GM12878 (cell line): Measurements from ENCODE around the gene ESYT3. TPM values are rescaled to one million over a fixed set of nuclear protein-coding genes. Genes with fewer than 3 reads are reported as not detected.

Experiments
- BRCA1 ChIP-seq: IDR thresholded peaks from 2 replicates; pipeline ENCODE4 v1.6.1; 2011; ENCODE audit warnings: low read depth, low read length, improper control_type of control experiment
- CBFB ChIP-seq: IDR thresholded peaks from 2 replicates; pipeline ENCODE4 v1.6.1; 2016; ENCODE audit warnings: antibody characterized with exemption, low read depth
- CBX5 ChIP-seq: sonication (generic); IDR thresholded peaks from 2 replicates; pipeline ENCODE4 v1.6.1; 2016; ENCODE audit warnings: low read depth, moderate library complexity, mild to moderate bottlenecking, inconsistent platforms
- CEBPZ ChIP-seq: fragments of 150-350 bp; IDR thresholded peaks from 2 replicates; pipeline ENCODE4 v1.6.1; 2016; ENCODE audit warnings: low read depth, low read length
- CREB1 ChIP-seq: IDR thresholded peaks from 2 replicates; pipeline ENCODE4 v1.6.1; 2012; ENCODE audit warnings: low read depth, mild to moderate bottlenecking, inconsistent platforms
- DPF2 ChIP-seq: fragments of 450-650 bp; IDR thresholded peaks from 2 replicates; pipeline ENCODE4 v1.6.1; 2017; ENCODE audit warnings: mild to moderate bottlenecking
- EP300 ChIP-seq, 2 experiments: fragments of 150-350 bp in 1 of 2; IDR thresholded peaks; 2 replicates each; pipeline ENCODE4 v1.6.1; 2011 to 2012; ENCODE audit warnings: low read depth in 2 of 2, low read length in 2 of 2, borderline replicate concordance in 1 of 2, improper control_type of control experiment in 1 of 2, inconsistent platforms in 1 of 2; ENCODE audit not compliant: control insufficient read depth in 1 of 2
- IKZF2 ChIP-seq, 2 experiments: fragments of 450-650 bp; IDR thresholded peaks; 2 replicates each; pipeline ENCODE4 v1.6.1; 2017; ENCODE audit warnings: mild to moderate bottlenecking in 2 of 2, moderate library complexity in 2 of 2
- JUND ChIP-seq: IDR thresholded peaks from 2 replicates; pipeline ENCODE4 v1.6.1; 2012; ENCODE audit warnings: low read depth, mild to moderate bottlenecking, low read length, improper control_type of control experiment, moderate library complexity
- KLF5 ChIP-seq: fragments of 450-650 bp; IDR thresholded peaks from 2 replicates; pipeline ENCODE4 v1.6.1; 2014; ENCODE audit warnings: mild to moderate bottlenecking; ENCODE audit not compliant: partially characterized antibody
- LARP7 ChIP-seq: fragments of 450-650 bp; IDR thresholded peaks from 2 replicates; pipeline ENCODE4 v1.6.1; 2017; ENCODE audit warnings: mild to moderate bottlenecking
- MEF2A ChIP-seq: IDR thresholded peaks from 2 replicates; pipeline ENCODE4 v1.6.1; 2011; ENCODE audit warnings: low read depth, mild to moderate bottlenecking, low read length, moderate library complexity; ENCODE audit not compliant: insufficient read depth
- MXI1 ChIP-seq: fragments of 150-350 bp; IDR thresholded peaks from 2 replicates; pipeline ENCODE4 v1.6.1; 2011; ENCODE audit warnings: low read depth, mild to moderate bottlenecking, inconsistent platforms, low read length, improper control_type of control experiment
- NFYB ChIP-seq: IDR thresholded peaks from 2 replicates; pipeline ENCODE4 v1.6.1; 2011; ENCODE audit warnings: low read depth, mild to moderate bottlenecking, low read length, improper control_type of control experiment, moderate library complexity; ENCODE audit not compliant: insufficient read depth
- POLR2A ChIP-seq: IDR thresholded peaks from 2 replicates; pipeline ENCODE4 v1.6.1; 2011; ENCODE audit warnings: low read depth, mild to moderate bottlenecking, low read length
- POLR2AphosphoS5 ChIP-seq: IDR thresholded peaks from 2 replicates; pipeline ENCODE4 v1.6.1; 2011; ENCODE audit warnings: mild to moderate bottlenecking, low read length, inconsistent platforms
- RELA ChIP-seq: fragments of 450-650 bp; IDR thresholded peaks from 2 replicates; pipeline ENCODE4 v1.8.0; 2014; ENCODE audit warnings: borderline replicate concordance; ENCODE audit not compliant: partially characterized antibody
- SMAD5 ChIP-seq: IDR thresholded peaks from 2 replicates; pipeline ENCODE4 v1.6.1; 2016; ENCODE audit warnings: antibody characterized with exemption, low read depth
- SMC3 ChIP-seq: IDR thresholded peaks from 2 replicates; pipeline ENCODE4 v1.6.1; 2011; ENCODE audit warnings: low read length, improper control_type of control experiment, borderline replicate concordance
- SREBF1 ChIP-seq: IDR thresholded peaks from 2 replicates; pipeline ENCODE4 v1.6.1; 2012; ENCODE audit warnings: mild to moderate bottlenecking, low read length
- TCF3 ChIP-seq: IDR thresholded peaks from 2 replicates; pipeline ENCODE4 v1.6.1; 2012; ENCODE audit warnings: low read depth, mild to moderate bottlenecking, low read length, borderline replicate concordance; ENCODE audit not compliant: insufficient read depth
- TCF7 ChIP-seq: IDR thresholded peaks from 2 replicates; pipeline ENCODE4 v1.6.1; 2014; ENCODE audit warnings: antibody characterized with exemption, borderline replicate concordance
- ZNF207 ChIP-seq: fragments of 450-650 bp; IDR thresholded peaks from 2 replicates; pipeline ENCODE4 v1.6.1; 2014; ENCODE audit warnings: antibody characterized with exemption, mild to moderate bottlenecking, borderline replicate concordance
- ZNF24 ChIP-seq: fragments of 450-650 bp; IDR thresholded peaks from 2 replicates; pipeline ENCODE4 v1.6.1; 2017; ENCODE audit warnings: antibody characterized with exemption, mild to moderate bottlenecking
- polyA plus RNA-seq, 11 experiments: library from polyadenylated mRNA; depleted of rRNA in 4 of 11; unstranded in 6 of 11; stranded (reverse) in 5 of 11; fragments of >200 nt; fragmentation: Nextera tagmentation in 4 of 11; fragmentation: Illumina TruSeq in 1 of 11; extraction: Ambion mirVana in 4 of 11; extraction: Trizol in 1 of 11; gene quantifications; 1 replicate in 1 of 11; 2 replicates in 10 of 11; pipeline versions ENCODE4 v1.2.1 to v1.2.3, GENCODE V29; 2011 to 2016; ENCODE audit warnings: inconsistent platforms in 2 of 11, missing spikeins in 2 of 11, low read depth in 1 of 11
- total RNA-seq, 4 experiments: library from RNA; depleted of rRNA in 3 of 4; stranded (reverse); fragments of >200 nt in 3 of 4; fragmentation: Illumina TruSeq in 1 of 4; extraction: Trizol in 1 of 4; gene quantifications; 2 replicates each; pipeline versions ENCODE4 v1.2.1 to v1.2.3, GENCODE V29; 2013 to 2021
- TF ChIP-seq, protein P1 (sequence below), 3 experiments: IDR thresholded peaks in 2 of 3; conservative IDR thresholded peaks in 1 of 3; 2 replicates each; pipeline ENCODE4 v1.5.1; 2011; ENCODE audit warnings: low read depth in 3 of 3, low read length in 3 of 3, mild to moderate bottlenecking in 3 of 3, control low read depth in 2 of 3, moderate library complexity in 2 of 3, inconsistent platforms in 1 of 3, mixed read lengths in 1 of 3; ENCODE audit not compliant: control insufficient read depth in 2 of 3, insufficient read depth in 1 of 3; ENCODE audit errors: extremely low read depth in 1 of 3
- TF ChIP-seq, protein P2 (sequence below): fragments of 450-650 bp; IDR thresholded peaks from 2 replicates; pipeline ENCODE4 v1.6.1; 2017; ENCODE audit warnings: borderline replicate concordance

The ESYT3 gene
- total and polyA plus RNA-seq, 10 of the 15 experiments (the other 5 are each of a cell fraction or from before 2014, with no cell fraction given) = not detected

DNA sequence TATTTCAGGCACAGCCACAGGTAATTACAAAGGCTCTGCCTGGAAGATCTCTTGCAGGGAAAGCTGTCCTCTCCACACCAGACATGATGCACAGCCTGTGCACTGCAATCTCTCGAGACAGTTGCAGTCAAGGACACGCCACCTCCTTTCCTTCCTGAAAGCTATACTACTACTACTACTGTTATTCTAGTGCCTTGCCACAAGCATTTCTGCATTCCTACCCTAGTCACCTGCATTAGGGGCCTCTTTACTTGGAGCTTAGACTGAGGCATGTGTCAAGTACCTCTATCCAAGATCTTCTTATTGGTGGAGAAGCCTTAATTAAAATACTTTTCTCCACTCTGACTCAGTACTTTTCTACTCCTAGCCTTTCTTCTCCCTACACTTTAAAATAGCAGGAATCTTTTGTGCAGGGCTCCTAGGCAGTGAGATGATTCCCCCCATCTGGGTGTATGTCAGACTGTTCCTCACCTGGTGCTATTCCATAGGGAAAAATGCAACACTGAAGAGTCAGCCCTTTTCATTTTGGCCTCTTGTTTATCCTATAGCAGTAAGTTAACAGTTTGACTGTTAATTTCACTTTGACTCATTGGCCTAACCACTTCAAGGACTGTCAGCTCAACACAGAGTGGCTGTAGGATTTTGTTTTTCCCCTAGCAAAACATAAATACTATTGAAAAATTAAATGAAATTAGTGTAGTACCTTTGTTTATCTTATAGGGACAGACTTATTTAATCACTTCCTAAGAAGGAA is 78.9 kb downstream of the ESYT3 start (continued):
- TF ChIP-seq TCF3 (no peak), EP300 (IDR thresholded peaks at IDR 0.05; ENCODE audit: borderline replicate concordance in 1 of 2, control insufficient read depth in 1 of 2, low read depth in 2 of 2, low read length in 2 of 2) (peak in 1 of 2 experiments; percentile 80; a peak in 2 of 4 replicates), MEF2A (no peak), CEBPZ (no peak), BRCA1 (no peak), SMC3 (no peak), POLR2AphosphoS5 (no peak), ZNF207 (no peak), RELA (no peak), MXI1 (no peak), TCF7 (peak; percentile 99), CBFB (no peak), POLR2A (no peak), ZNF24 (peak; percentile 30; the same call in 1 of the 2 replicates), KLF5 (no peak), SREBF1 (no peak), CREB1 (no peak), IKZF2 (IDR thresholded peaks at IDR 0.05) (peak; percentile 91), LARP7 (no peak), SMAD5 (no peak), NFYB (0 out of 2 replicates have a peak, but pooled peaks have one; percentile 55), DPF2 (peak; percentile 94), CBX5 (no peak), JUND (peak; percentile 88)
- TF ChIP-seq, protein P1, sequence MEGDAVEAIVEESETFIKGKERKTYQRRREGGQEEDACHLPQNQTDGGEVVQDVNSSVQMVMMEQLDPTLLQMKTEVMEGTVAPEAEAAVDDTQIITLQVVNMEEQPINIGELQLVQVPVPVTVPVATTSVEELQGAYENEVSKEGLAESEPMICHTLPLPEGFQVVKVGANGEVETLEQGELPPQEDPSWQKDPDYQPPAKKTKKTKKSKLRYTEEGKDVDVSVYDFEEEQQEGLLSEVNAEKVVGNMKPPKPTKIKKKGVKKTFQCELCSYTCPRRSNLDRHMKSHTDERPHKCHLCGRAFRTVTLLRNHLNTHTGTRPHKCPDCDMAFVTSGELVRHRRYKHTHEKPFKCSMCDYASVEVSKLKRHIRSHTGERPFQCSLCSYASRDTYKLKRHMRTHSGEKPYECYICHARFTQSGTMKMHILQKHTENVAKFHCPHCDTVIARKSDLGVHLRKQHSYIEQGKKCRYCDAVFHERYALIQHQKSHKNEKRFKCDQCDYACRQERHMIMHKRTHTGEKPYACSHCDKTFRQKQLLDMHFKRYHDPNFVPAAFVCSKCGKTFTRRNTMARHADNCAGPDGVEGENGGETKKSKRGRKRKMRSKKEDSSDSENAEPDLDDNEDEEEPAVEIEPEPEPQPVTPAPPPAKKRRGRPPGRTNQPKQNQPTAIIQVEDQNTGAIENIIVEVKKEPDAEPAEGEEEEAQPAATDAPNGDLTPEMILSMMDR (IDR thresholded peaks at IDR 0.05 in 2 of 3, conservative IDR thresholded peaks at IDR 0.05 in 1 of 3; ENCODE audit: control insufficient read depth in 2 of 3, extremely low read depth in 1 of 3, insufficient read depth in 1 of 3, low read depth in 3 of 3, low read length in 3 of 3) = no peak
- TF ChIP-seq, protein P2, sequence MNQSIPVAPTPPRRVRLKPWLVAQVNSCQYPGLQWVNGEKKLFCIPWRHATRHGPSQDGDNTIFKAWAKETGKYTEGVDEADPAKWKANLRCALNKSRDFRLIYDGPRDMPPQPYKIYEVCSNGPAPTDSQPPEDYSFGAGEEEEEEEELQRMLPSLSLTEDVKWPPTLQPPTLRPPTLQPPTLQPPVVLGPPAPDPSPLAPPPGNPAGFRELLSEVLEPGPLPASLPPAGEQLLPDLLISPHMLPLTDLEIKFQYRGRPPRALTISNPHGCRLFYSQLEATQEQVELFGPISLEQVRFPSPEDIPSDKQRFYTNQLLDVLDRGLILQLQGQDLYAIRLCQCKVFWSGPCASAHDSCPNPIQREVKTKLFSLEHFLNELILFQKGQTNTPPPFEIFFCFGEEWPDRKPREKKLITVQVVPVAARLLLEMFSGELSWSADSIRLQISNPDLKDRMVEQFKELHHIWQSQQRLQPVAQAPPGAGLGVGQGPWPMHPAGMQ = no peak
